ES-I3 (cell line): Measurements from ENCODE around the gene RGS6.

ENCODE experiments used
- H3K36me3 ChIP-seq: 2 replicates; pipeline ENCODE4 v1.6.1; 2013; ENCODE audit warnings: mild to moderate bottlenecking, low read length, control low read depth, moderate library complexity; ENCODE audit not compliant: insufficient read depth
- H3K4me1 ChIP-seq: 2 replicates; pipeline ENCODE4 v1.6.1; 2013; ENCODE audit warnings: mild to moderate bottlenecking, control low read depth, low read length; ENCODE audit not compliant: insufficient read depth
- H3K9ac ChIP-seq: 2 replicates; pipeline ENCODE4 v1.6.1; 2013; ENCODE audit warnings: low read depth, mild to moderate bottlenecking, low read length, moderate library complexity
- H3K9me3 ChIP-seq: 2 replicates; pipeline ENCODE4 v1.6.1; 2013; ENCODE audit warnings: mild to moderate bottlenecking, low read length, moderate library complexity; ENCODE audit not compliant: control insufficient read depth, insufficient read depth

The RGS6 gene

DNA sequence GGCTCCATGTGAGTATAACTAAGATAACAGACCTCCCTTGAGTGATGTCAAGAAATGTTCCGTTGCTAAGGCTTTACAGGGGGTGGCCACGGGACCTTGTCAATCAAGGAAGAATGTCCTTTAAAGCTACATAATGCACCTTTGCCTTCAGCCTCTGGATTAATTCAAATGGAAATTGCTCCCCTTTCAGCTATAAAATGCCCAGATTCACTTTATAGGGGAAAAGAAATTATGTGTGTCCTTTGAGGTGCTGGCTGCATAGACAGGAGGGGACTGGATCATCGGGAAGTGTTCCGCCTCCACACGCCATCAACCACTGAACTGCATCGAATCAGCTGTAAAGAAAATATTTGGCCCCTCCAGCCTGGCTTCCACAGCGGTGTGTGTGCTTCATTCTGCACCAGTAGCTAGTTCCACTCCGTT is 546.3 kb downstream of the RGS6 start:
- no peaks in the 10 kb centered on the region for H3K36me3 ChIP-seq
- peaks cover 28% of the 10 kb centered on the region for H3K4me1 ChIP-seq
- H3K9me3 ChIP-seq = peaks cover 7% of the 10 kb centered on the region; the same call in 1 of the 2 replicates
- no peak overlapping the region for H3K9ac ChIP-seq

- peaks cover 28% of the 10 kb centered on the region for H3K4me1 ChIP-seq
- H3K36me3 ChIP-seq = no peaks in the 10 kb centered on the region
- no peak overlapping the region for H3K9ac ChIP-seq
- H3K9me3 ChIP-seq = peaks cover 7% of the 10 kb centered on the region; the same call in 1 of the 2 replicates
Measured at GRCh38 chr14:72479461-72479931, 547.3 kb downstream of the RGS6 start.

GRCh38 chr14:72480464-72481243 is 548.4 kb downstream of the RGS6 start:
- no peaks in the 10 kb centered on the region for H3K36me3 ChIP-seq
- H3K4me1 ChIP-seq = peaks cover 28% of the 10 kb centered on the region
- peaks cover 7% of the 10 kb centered on the region; the same call in 1 of the 2 replicates for H3K9me3 ChIP-seq
- no peak overlapping the region for H3K9ac ChIP-seq

DNA sequence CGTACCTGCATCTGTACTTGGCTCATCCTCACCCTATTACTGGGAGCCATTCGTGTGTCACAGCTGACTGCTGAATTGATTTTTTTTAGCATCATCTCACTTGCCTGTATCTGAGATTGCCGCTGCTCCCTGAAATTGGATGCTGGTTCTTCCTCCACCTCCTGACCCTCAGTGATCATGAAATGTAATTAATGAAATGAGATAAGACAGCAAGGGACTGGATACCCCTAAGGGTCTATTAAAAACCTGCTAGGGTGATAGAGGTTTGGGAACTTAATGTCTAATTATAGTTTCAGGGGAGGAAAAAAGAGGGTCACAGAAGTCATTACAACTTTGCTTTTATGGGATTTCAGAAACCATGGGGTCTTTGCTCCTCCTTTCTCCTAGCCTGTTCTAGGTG is 551.1 kb downstream of the RGS6 start:
- no peaks in the 10 kb centered on the region for H3K36me3 ChIP-seq
- no peak overlapping the region for H3K9ac ChIP-seq
- peaks cover 15% of the 10 kb centered on the region for H3K4me1 ChIP-seq
- H3K9me3 ChIP-seq = peaks cover 7% of the 10 kb centered on the region; the same call in 1 of the 2 replicates

DNA sequence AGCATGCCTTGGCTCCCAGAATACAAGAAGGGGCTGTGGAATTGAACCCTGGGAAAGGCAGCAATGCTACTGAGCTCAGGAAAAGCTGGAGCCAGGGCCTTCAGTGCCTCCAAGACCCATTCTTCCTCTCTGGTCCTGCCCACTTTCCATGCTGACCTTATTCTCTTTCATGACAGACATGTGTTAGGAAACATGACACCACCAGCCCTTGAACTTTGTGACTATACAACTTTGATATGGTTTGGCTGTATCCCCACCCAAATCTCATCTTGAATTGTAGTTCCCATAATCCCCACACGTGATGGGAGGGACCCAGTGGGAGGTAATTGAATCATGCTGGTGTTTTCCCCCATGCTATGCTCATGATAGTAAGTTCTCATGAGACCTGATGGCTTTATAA is 553.5 kb downstream of the RGS6 start:
- Histone ChIP-seq H3K9me3 (peaks cover 8% of the 10 kb centered on the region; the same call in 1 of the 2 replicates), H3K9ac (no peak overlapping the region), H3K4me1 (no peaks in the 10 kb centered on the region), H3K36me3 (no peaks in the 10 kb centered on the region)

- Histone ChIP-seq H3K36me3 (no peaks in the 10 kb centered on the region), H3K9me3 (peaks cover 6% of the 10 kb centered on the region; the same call in 1 of the 2 replicates), H3K4me1 (no peaks in the 10 kb centered on the region), H3K9ac (no peak overlapping the region)
Measured at GRCh38 chr14:72488514-72488913, 556.3 kb downstream of the RGS6 start.

GRCh38 chr14:72492196-72492595 is 560.0 kb downstream of the RGS6 start:
- Histone ChIP-seq H3K9ac (no peak overlapping the region), H3K9me3 (peaks cover 6% of the 10 kb centered on the region; the same call in 1 of the 2 replicates)

DNA sequence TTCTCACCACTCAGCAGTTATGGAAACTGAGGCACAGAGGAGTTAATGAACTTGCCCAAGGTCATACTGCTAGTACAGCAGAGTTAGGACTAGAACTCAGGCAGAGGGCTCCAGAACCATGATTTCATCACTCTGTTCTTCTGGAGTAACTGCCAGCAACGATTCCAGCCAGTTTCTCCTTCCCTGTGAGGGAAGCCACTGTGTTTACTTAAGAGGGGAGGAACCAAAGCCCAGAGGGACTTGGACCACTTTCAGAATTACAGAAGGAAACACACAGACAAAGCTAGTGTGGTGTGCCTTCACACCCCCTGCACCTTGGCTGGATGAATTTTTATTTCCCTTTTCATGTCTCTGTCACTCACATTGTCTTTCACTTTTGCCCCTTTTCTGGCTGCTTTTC is 563.4 kb downstream of the RGS6 start:
- Histone ChIP-seq H3K4me1 (no peaks in the 10 kb centered on the region), H3K36me3 (no peaks in the 10 kb centered on the region), H3K9ac (no peak overlapping the region), H3K9me3 (peaks cover 5% of the 10 kb centered on the region; the same call in 1 of the 2 replicates)

More at GRCh38 chr14:72492196-72492595, 560.0 kb downstream of the RGS6 start:
- no peaks in the 10 kb centered on the region for H3K4me1 ChIP-seq
- no peaks in the 10 kb centered on the region for H3K36me3 ChIP-seq

DNA sequence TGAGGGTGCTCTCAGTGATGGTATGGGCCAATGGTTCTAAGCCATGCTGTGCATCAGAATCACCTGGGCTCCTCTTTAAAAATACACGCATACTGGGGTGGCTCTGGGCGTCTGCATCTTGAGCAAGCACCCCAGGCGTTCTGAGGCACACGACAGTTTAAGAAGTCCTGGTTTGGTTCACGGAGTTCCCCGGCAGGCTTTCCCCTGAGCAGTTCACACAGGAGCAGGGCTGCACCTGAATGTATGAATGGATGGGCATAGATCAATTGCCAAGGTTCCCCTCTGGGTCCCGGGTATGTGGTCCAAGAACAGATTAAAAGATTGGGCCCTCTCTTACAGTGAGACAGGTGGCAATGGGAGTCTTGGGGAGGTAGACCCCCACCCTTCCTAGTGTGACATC is 566.4 kb downstream of the RGS6 start:
- H3K36me3 ChIP-seq = no peaks in the 10 kb centered on the region
- no peaks in the 10 kb centered on the region for H3K4me1 ChIP-seq
- no peaks in the 10 kb centered on the region; the same call in 1 of the 2 replicates for H3K9me3 ChIP-seq
- no peak overlapping the region for H3K9ac ChIP-seq

DNA sequence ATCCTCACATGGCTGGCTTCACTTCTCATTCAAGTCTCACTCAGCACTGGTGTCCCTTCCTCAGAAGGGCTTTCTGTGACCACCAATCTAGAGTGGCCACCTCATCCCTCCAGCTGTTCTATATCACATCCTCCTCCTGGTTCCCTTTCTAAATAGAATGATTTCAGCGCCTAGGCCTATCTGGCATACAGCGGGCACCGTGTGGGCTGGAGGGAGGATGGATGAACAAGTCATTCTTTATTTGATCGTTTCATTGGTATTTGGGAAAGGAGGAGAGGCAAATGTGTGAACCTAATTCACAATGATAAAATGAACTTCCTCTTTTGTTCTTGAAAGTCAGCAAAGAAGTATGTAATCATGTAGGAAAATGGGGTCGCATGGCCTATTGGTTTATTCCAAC is 567.5 kb downstream of the RGS6 start:
- H3K4me1 ChIP-seq = no peaks in the 10 kb centered on the region
- H3K9ac ChIP-seq = no peak overlapping the region
- H3K36me3 ChIP-seq = no peaks in the 10 kb centered on the region
- no peaks in the 10 kb centered on the region; the same call in 1 of the 2 replicates for H3K9me3 ChIP-seq

DNA sequence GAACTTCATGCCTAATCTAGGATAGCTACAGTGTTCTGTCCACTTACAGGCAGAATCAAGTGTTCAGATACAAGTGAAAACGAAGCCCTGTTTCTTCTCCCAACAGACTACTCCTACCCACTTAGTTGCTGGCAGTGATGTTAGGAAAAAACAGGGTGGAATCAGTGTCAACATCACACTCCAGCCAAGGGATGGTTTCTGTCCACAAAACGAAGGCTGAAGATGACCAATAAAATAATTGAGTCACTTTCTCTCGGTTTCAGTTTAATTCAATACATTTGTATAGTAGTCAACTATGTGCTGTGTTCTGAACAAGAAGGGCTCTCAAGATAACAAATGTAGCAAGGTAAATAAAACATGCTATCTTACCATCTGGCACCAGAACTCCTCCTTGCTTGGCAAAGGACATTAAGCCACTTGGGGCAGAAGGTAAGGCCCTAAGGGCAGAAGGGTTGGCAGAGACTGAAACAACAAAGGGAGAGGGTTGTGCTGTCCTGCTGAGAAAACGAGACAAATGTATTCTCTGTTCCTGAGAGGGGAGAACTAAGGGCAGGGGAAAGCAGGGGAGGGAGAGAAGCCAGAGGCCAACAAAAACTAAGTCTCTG is 568.1 kb downstream of the RGS6 start:
- Histone ChIP-seq H3K4me1 (no peaks in the 10 kb centered on the region), H3K36me3 (no peaks in the 10 kb centered on the region), H3K9ac (no peak overlapping the region), H3K9me3 (no peaks in the 10 kb centered on the region; the same call in 1 of the 2 replicates)

DNA sequence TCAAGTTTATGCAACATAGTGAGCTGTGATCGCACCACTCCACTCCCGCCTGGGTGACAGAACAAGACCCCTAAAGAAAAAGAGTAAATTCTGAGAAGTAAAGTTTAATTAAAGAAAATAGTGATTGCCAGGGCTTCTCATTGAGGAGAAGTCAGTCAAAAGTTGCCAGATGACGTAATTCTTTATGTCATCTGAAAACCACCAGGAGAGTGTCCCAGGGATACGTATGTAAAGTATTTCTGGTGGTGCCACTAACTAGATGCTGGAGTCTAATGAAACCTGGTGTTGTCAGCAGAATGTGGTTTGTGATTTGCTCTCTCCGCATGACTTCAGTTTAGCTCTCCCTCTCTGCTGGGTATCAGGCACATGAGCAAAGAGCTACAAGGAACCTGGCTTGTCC is 569.2 kb downstream of the RGS6 start:
- Histone ChIP-seq H3K36me3 (no peaks in the 10 kb centered on the region), H3K9ac (no peak overlapping the region), H3K9me3 (no peaks in the 10 kb centered on the region; the same call in 1 of the 2 replicates), H3K4me1 (no peaks in the 10 kb centered on the region)

DNA sequence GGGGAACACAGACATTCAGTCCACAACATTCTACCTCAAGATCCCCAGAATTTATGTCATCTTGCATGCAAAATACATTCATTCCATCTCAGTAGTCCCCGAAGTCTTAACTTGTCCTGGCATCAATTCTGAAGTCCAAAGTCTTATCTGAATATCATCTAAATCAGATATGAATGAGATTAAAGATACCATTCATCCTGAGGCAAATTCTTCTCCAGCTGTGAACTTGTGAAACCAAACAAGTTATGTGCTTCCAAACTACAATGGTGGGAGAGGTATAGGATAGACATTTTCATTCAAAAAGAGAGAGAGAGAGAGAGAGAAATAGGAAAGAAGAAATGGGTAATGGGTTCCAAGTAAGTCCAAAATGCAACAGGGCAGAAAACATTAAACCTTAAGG is 571.0 kb downstream of the RGS6 start:
- Histone ChIP-seq H3K9ac (no peak overlapping the region), H3K36me3 (no peaks in the 10 kb centered on the region), H3K4me1 (no peaks in the 10 kb centered on the region), H3K9me3 (no peaks in the 10 kb centered on the region; the same call in 1 of the 2 replicates)

GRCh38 chr14:72503696-72504368 is 571.6 kb downstream of the RGS6 start:
- Histone ChIP-seq H3K9ac (no peak overlapping the region), H3K4me1 (no peaks in the 10 kb centered on the region), H3K36me3 (no peaks in the 10 kb centered on the region), H3K9me3 (no peaks in the 10 kb centered on the region; the same call in 1 of the 2 replicates)
